GM12801 (cell line): ENCODE measurements around the gene OGFRL1.

Experiments
- CTCF ChIP-seq: IDR thresholded peaks from one replicate; pipeline ENCODE4 v1.5.1; 2011; ENCODE audit warnings: control low read depth; ENCODE audit not compliant: insufficient read length; ENCODE audit errors: extremely low read depth

OGFRL1 gene

GRCh38 chr6:71277926-71278600 lies 10.5 kb upstream of the OGFRL1 start:
- no peak for TF ChIP-seq CTCF

DNA sequence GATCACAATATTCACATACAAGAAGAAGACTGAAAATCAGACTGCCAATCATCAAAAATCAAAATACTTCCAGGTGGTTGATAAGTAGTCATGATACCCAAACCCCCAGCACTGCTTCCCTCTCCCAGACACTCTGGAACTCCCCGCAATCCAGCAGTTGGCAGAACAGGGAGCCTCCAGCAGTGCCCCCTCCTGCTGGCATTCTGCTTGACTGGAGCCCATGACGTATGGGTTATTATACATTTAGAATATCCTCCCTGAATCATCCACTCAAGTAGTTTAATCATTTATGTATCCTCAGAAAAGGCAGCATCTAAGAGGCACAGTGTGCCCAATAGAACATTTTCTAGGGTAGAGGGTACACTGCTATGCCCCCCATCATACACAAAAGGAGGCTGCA lies 9.3 kb upstream of the OGFRL1 start:
- TF ChIP-seq CTCF: no peak

DNA sequence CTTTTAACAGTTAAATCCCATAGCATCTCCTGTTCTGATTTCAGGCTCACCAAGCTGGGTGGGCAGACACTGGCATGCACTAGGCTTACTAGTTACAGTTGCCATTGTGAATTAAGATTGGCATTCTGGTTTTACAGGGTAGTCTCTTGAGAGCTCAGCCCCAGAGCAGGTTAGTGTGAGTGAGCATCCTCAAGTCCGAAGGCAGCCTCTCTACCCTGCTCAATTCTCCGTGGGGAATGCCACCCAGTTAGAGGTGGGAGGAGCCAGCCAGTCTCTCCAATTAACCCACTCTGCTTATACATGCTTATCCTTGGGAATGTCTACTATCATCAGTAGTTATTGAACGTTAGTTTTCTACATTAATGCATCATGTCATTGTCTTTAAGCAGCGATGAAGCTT lies 8.9 kb upstream of the OGFRL1 start:
- TF ChIP-seq CTCF: no peak

DNA sequence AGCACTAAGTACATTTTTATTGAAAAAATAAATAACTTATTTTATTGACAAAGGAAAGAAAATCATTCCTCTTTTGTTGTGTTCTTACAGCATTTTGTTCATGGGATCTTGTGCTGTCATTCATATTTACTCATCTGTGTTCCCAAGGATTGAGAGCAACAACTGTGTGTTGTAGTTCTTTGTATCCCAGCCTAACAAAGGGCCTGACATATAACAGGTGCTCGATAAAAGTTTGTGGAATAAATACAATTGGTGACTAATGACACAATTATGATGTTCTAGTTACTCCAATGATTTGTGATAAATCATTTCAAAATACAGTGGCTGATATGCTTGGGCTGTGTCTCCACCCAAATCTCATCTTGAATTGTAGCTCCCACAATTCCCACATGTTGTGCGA lies 7.9 kb upstream of the OGFRL1 start:
- TF ChIP-seq CTCF: no peak

- TF ChIP-seq CTCF: no peak
Measured at GRCh38 chr6:71284785-71285184, 3.8 kb upstream of the OGFRL1 start.

DNA sequence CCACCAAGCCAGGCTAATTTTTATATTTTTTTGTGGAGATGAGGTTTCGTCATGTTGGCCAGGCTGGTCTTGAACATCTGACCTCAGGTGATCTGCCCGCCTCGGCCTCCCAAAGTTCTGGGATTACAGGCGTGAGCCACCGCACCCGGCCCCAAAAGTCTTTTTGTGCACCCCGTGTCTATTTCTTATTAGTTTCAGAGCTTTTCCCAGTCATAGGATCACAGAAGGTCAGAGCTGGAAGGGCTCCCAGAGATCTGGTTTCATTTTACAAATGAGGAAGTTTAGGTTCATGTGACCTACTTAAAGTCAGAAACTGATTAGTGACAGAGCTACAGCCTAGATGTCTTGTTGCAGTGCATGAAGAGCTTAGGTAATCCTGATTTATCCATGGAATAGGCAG lies 1.6 kb upstream of the OGFRL1 start:
- TF ChIP-seq CTCF: no peak

GRCh38 chr6:71287926-71288227 lies 734 bp upstream of the OGFRL1 start:
- no peak for TF ChIP-seq CTCF
